Uterus (tissue), 2 donors: ENCODE data around the gene CREG1.

Source experiments
- CTCF ChIP-seq, 4 experiments: fragments of 200-600 bp in 2 of 4; fragments of 450-650 bp in 2 of 4; sonication (generic) in 2 of 4; IDR thresholded peaks; one replicate each; pipeline ENCODE4 v1.5.1; 2016 to 2019; ENCODE audit warnings: antibody characterized with exemption in 4 of 4, mild to moderate bottlenecking in 2 of 4, moderate library complexity in 1 of 4
- POLR2A ChIP-seq, 2 donors: fragments of 450-650 bp; IDR thresholded peaks; one replicate each; pipeline ENCODE4 v1.6.1; 2016; ENCODE audit warnings: antibody characterized with exemption in 2 of 2, mild to moderate bottlenecking in 1 of 2, moderate library complexity in 1 of 2

- no peak for TF ChIP-seq CTCF (IDR thresholded peaks at IDR 0.05)
- TF ChIP-seq POLR2A (IDR thresholded peaks at IDR 0.05) = no peak
These were observed 42.1 kb downstream of the CREG1 start for GRCh38 chr1:167511374-167511986.
